ENCODE data around the gene NUCKS1. TPM values are rescaled to one million over a fixed set of nuclear protein-coding genes. Genes with fewer than 3 reads are reported as not detected.

Gene NUCKS1, protein sequence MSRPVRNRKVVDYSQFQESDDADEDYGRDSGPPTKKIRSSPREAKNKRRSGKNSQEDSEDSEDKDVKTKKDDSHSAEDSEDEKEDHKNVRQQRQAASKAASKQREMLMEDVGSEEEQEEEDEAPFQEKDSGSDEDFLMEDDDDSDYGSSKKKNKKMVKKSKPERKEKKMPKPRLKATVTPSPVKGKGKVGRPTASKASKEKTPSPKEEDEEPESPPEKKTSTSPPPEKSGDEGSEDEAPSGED
- 184 and 191 TPM in 2 replicates for total RNA-seq (2014; rRNA removed; shearing (Covaris generic))

DNA sequence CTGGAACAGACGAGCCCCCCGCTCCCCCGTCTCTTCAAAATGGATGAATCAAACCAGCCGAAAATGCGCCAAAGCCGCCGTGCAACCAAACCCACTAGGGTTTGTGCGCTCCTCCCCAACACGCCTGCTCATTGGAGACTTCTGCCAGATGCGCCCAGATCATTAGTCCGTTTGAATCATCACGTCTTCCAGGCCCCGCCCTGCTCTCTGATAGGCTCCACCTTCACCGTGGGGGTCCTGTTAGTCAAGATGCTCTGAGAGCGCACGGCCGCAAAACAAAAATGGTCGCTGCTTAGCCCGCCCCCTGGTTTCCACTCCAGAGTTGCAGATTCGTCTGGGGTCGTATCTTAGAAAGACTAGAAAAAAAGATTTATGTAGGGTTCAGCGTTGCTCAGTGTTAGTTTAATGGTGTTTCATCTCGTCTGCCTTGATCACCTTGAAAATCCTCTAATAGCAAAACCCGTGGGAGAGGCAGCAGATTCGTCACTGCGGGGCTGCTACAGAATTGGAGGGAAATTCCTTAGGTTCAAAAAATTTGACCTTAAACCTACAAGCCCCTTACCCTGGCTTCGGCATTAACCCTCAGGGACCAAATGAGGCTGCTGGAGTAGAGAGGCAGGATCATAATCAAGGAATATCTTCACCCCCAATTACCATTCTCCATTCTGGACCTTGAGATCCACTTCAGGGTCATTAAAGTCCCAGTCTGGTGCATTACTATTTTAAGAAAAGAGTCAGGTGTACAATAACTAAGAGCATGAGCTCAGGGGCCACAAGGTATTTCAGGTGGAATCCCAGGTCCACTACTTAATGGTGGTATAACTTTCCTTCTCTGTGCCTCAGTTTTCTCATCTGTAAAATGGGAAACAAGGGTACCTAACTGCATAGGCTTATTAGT lies at the start of gene NUCKS1:
NUCKS1 (minus strand) TSS at position 45 of the 898 bp plus-strand sequence. CDS start 209 bp downstream, outside the sequence.
- DNase-seq (ENCODE audit: low read depth) = peak; percentile 99

DNA sequence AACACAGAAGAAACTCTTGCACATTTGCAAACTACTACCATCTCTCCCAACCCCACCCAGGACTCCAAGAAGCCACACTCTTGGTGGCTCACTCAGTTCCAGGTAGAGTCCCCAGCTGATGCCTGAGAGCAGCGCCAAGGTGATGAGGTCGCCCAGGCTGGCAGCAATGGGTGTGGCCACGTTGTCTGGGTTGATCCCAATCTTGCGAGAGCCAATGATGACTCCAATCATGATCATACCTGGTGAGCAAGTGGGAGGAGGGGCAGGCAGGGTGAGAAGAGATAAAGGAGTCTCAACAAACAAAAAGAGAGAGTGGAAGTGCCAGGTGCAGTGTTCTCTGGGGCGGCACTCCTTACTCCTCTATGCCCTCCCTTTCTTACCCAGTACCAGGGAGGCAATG lies 48.6 kb upstream of the NUCKS1 start:
- no peak for DNase-seq (ENCODE audit: low read depth)

DNA sequence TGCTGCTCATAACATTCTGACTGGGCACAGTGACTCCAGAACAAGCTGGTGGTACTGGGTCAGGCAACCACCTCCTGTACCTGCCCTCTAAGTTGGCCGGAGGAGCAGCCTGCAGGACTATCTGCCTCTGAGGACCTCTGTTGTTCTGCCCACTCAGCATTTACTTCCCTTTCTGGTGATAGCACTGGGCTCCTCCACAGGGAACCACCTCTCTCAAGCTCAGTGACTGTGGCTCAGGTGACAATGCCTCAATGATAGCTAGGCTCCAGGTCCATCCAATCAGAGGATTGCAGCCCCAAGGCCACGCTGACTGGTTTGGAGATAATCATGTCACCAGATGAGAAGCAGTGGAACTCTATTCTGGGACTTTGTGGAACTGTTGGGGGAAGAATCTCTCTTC lies 47.2 kb upstream of the NUCKS1 start:
- DNase-seq (ENCODE audit: low read depth) = no peak

DNA sequence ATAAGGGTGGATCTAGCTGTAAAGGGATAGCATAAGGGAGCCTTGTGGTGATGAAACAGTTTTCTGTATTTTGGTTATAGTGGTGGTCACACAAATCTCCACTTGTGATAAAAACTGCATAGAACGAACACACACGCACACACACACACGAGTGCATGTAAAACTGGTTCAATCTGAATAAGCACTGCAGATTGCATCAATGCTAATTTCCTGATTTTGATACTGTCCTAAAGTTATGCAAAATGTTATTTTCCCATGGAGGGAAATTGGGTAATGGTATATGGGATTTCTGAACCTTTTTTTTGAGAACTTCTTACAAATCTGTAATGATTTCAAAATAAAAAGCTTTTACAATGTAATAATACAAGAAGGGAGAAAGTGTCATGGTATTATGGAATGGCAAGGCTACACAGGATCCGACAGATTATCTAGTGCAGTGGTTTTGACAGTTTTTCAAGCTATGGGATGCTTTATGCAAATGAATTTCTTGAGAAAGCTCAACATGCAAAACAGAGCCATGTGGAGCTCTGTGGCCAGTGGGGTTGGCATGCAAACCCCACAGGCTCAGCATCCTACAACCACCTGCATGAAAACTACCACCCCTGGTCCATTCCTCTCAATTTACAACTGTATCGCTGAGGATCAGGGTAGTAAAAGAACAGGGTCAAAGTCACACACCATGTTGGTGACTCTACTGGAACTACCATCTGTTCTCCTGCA lies 44.2 kb upstream of the NUCKS1 start:
- DNase-seq (ENCODE audit: low read depth) = no peak

DNA sequence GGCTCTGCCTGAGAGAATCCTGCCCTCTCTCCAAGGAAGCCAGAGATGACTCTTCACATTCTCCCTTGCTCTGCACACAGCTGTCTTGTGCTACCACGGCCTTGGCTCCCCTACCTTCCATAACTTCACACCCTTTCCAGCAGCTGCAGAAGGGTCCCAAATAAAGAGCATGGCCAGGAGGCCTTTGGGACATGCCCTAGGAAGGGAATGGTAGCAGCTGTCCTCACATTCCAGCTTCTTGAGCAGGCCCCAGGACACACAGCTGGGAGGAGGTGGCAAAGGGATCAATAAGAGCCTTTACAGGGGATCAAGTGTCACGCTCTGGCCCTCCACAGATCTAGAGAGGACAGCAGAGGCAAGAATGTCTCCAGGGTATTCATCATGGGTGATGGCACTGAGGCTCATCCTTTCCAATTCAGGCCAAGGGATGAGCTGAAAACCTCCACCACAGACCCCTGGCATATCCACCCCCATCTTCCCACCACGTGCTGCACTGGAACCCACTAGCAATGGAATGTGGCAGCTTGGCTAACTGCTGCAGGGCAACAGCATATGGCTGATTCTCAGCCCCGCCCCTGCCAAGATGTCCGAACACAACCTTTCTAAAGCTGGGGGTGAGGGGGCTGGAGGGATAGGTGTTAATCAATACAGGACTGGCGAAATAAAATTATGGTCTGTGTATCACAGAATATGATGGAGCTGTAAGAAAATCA lies 43.1 kb upstream of the NUCKS1 start:
- DNase-seq (ENCODE audit: low read depth) = no peak

DNA sequence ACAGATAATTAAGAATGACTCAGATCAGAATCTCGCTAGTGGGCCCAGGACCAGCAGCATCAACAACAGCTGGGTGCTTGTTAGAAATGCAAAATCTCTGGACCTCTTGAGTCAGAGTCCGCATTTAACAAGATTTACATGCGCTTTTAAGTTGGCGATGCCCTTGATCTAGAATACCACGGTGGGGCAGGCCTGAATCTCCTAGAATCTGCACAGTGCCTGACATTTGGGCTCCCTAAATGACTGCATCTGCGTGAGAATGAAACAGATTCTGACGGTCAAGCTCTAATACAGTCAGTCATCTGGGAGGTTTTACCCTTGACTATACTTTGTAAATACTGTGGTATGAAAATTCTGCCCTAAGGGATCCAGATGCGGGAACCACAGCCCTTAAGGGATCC lies 42.5 kb upstream of the NUCKS1 start:
- DNase-seq (ENCODE audit: low read depth) = no peak

DNA sequence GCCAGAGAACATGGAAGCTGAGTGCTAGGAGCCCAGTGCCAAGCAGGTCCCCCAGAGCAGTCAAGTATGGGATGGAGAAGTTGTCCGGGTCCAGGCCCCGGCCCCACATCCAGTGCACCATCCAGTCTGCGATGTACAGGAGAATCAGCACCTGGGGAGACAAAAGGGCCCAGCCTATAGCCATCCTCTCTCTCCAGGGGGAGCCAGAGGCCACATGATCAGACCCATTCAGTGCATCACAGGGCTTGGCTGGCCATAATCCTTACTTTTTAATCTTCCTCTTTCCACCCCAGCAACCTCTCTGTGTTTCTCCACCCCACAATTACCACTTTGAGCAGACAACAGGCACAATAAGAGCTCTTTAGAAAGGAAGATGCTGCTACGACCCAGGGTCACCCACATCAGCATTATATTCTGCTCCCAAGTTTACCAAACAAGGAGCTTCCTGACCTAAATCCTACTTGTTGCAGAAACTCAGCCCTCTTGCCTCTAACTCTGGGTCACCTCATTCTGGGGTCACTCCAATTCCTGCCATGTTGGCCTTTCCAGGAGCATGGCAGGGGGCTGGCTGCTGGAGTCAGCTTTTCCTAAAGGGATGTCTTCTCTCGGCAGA lies 41.7 kb upstream of the NUCKS1 start:
- peak; percentile 53 for DNase-seq (ENCODE audit: low read depth)

DNA sequence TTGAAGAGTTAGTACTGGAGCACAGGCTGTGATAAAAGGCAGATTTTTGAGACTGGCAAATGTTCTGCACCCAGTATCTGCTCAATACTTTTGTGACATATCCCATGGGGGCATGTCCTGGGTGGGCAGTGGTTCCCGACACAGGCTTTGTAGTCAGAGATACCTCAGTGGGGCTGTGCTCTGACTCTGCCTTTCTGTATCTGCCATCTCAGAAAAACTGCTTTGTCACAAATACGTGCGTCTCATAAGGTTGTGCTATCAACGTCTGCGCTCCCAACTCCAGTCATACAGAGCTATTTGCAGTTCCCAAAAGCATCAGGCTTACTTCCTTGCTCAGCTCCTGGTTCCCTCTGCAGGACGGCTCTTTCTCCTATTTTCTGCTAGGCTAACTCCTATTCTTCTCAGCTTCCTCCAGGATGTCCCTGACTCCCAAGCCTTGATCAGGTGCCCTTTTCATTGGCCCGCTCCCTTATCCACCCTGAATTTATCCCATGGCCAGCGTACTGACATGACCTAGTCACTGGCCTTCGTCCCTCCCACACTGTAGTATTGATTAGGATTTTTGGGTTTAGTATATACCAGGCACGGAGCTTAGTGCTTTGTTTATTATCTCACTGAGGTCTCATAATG lies 37.4 kb upstream of the NUCKS1 start:
- no peak for DNase-seq (ENCODE audit: low read depth)

DNA sequence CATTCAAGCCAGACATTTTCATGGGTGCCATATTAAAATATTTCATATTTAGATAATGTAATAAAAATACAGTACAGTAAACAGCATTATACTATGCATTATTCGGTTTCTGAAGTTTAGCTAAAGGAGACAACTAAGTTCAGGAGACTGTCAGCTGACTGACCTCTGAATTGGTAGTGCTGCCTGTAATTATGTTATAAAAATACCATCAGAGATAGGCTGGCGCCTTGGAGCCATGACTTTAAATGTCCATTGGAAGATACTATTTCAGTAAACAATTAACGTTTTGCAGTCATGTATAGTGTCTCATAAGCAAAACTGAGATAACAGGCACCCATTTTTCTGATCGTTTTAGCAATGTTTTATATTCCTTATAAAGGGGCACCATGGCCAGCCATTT lies 36.6 kb upstream of the NUCKS1 start:
- DNase-seq (ENCODE audit: low read depth) = no peak

DNA sequence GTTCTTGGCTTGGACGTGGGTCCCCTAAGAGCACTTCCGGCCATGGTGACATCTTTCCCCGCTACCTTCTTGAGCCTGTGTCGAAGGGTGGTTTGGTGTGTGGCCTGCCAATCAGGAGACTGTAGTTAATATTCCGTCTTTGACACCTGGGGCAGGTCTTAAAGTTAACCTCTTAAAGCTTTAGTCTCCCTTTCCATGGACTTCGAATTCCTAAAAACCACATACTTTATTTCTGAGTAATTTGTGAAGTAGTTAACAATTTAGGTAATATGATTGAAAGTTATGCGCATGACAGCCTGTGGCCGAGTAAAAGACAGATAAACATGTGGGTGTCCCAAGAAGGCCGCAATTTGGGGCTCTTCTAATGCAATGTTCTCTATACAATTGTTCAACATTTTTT lies 35.5 kb upstream of the NUCKS1 start:
- no peak for DNase-seq (ENCODE audit: low read depth)

DNA sequence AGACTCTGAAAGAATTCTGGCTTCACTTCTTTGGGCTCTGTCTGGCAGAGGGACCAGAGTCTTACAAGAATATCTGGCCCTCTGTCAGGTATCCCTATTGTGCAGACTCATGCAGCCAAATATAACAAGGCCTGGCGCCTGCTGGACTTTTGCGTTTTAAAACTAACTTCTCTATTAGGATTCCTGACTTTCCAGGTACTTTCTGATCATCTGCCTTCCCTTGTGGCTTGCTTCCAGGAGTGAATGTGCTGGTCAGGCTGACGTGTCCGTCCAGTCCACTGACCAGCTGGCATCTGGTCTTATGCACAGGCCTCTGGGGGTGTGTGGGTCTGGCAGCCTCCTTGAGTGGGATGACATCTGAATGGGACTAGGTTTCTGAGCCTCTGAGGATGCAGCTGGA lies 33.9 kb upstream of the NUCKS1 start:
- no peak for DNase-seq (ENCODE audit: low read depth)

DNA sequence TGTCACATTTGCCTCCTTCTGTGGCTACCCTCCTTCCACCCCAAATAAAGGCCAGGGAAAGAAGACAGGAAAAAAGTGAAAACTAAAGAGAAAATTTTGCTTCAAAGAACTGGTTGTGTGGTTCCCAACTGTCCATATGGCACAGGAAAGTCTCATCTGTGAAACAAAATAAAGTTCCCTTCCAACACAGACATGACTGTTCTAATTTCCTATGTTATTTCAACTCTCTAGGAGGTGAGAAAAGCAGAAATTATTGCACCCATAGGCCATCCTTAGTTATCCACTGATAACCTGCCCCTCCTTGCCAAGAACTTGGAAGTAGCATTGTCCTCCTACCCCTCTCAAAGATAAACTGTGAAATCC lies 33.4 kb upstream of the NUCKS1 start:
- no peak for DNase-seq (ENCODE audit: low read depth)

DNA sequence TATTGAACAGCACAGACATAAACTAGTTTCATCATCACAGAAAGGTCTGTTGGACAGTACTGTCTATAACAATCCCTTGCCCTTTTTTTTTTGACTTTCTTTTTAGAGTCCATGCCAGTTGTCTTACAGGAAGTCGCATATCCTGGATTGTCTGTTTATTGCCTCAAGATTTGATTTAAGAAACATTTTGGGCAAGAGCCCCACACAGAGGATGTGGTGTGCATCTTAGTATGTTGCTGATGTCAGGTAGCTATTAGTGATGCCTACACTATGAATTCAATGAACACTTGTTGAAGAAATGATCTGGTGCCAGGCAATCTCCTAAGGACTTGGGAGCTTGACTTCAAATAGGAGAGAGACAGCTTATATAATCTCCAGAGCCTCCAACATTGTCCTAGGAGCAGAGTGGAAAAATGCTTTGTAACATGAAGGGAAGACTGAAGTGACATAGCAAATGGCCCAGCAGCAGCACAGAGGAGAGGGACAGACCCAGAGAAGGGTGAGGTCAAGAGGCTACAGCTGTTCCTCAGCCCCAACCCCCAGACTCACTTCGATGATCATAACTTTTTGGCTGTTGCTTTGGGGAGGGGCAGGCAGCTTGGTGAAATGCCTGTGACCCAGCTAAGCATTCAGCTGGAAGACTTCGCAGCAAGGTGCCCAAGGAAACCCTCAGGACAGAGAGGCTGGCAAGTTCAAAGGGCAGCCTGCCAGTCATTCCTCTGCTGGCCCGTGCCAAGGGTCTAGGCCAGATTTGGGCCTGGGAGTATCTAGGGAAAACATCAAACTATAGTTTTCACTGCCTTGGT lies 32.8 kb upstream of the NUCKS1 start:
- DNase-seq (ENCODE audit: low read depth) = no peak

DNA sequence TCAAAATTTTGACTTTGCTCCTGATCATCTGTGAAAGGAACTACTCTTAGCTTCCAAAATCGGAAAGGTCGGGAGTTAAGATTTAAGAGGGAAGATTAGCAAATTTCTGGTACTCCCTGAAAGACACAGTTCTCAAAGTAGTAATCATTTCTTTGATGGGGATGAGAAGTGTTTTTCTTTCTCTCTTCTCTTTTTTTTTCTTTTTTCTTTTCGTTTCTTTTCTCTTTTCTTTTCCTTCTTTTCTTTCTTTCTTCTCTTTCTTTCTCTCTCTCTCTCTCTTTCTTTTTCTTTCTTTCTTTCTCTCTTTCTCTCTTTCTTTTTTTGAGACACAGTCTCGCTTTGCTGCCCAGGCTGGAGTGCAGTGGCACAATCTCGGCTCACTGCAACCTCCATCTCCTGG lies 30.4 kb upstream of the NUCKS1 start:
- DNase-seq (ENCODE audit: low read depth) = no peak

DNA sequence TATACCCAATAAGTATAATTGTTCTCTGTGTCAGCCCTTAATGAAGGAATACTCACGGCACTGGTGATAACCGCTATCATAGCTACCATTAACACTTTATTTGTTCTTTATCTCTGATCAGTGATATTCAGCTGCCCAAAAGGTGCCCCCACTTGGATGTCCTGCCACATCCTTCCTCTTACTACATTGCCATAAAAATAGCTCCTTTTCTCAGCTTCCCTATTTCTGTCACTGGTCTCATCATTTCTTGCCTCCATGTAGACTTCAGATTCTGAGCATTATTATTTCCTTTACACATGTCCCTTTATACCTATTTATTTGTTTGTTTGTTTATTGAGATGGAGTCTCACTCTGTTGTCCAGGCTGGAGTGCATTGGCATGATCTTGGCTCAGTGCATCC lies 28.0 kb upstream of the NUCKS1 start:
- DNase-seq (ENCODE audit: low read depth) = no peak

DNA sequence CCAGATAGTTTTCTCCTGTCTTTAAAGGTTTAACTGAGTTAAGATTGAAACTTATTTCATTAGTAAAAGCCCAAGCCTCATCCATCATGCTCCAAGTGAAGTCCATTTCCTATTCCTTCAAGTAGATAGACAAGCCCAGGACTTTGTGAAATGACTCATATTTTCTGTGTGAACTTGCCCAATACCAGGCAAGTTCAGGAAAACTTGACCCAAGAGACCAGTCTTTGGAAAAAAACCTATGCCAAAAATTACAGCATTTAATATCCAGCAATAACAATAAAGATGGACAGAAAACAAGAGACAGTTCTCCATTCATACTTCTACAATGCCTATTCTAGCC lies 25.7 kb upstream of the NUCKS1 start:
- DNase-seq (ENCODE audit: low read depth) = no peak

DNA sequence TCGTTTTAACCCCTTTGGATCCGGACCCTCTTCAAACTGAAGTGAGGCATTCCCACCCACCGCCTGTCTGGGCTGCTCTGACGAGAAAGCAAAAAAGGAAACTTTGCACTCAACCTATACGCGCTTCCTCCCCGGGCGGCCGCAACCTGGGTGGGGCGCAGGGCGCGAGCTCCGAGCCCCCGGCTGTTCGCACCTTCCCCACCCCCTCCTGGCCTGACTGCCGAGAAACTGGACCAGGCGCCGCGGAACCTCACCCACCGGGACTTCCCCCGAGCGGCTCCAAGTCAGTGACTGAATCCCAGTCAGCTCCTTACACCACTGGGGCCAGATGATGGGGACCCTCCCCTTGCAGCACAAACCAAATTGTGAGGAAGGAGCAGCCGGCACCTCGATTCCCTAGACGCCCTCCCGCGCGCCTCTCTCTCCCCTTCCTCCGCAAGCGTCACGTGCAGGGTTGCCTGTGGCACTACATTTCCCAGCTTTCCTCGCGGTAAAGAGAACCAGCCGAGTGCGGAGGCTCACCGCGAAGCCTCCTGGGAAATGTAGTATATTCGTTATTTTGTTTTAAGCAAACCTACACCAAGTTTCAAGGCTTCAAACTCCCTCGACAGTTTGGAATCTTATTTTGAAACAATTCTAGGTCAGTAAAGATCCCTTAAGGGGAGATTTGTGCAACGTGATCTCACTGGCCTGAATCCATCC lies 25.2 kb upstream of the NUCKS1 start, which contains the start of gene RAB29:
RAB29 (minus strand) TSS at position 468 of the 702 bp plus-strand sequence. CDS start 526 bp downstream, outside the sequence.
- peak; percentile 85 for DNase-seq (ENCODE audit: low read depth)

DNA sequence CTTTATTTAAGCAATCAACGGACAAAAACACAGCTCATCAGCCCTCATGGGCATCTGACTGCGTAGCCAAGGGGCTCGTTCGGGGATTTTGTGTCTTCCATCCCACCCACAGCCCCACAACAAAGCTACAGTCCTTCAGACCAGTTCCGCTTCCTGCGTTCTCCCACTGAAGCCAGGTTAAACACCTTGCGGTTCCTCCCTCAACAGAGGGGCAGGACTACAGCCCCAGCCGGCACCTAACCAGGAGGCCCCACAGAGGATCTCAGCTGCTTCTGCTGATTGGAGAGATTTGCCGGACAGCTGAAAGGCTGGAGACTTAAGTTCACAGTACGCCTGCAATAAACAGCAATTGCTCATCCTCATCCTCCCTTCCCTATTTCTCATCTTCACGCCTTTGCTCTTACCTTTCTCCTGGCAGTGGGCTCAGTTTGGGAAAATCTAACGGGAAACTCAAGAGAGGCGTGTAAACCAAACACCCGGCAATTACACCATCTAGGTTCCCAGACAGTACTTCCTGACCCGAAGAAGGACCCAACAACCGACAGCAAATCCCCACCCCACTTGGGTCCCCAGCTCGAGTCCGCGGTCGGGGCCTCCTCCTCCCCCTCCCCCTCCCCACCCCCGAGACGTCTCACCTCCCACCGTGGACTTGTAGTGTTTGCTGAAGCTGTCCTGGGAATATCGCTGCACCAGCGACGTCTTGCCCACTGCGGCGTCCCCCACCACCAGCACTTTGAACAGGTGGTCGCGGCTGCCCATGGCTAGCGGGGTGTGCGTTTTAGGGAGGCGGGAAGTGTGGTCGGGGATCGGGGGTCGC lies 24.4 kb upstream of the NUCKS1 start:
- DNase-seq (ENCODE audit: low read depth) = peak; percentile 11

DNA sequence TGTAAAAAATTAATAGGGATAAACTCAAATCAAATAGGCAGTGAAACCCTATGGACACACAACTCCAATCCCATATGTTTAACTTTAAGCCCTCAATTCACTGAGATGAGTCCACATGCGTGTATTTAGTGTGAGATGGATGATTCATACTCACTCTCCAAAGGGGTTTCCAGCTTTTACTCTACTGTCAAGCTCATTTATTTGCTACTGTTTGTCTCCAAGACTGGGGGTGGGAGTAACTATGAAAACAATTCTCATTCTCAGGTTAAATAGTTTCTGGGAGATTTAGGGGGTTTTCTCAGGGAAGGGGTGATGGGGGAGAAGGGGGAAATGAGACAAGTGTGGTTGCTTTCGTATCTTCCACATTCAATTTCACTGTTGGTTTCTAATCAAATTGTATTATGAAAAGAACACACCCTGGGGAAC lies 22.6 kb upstream of the NUCKS1 start:
- no peak for DNase-seq (ENCODE audit: low read depth)
